CD4-positive, alpha-beta T cell (primary cell): Measurements from ENCODE around the gene GSG1L. TPM values are rescaled to one million over a fixed set of nuclear protein-coding genes. Genes with fewer than 3 reads are reported as not detected.
A peak's percentile ranks its signal among the peaks of the same experiment; 100 is the strongest.

ENCODE experiments used
- ATAC-seq: fragments of 200-7000 bp; cut with Tn5 transposase; one replicate; pipeline ENCODE4 v1.10.0; 2022; ENCODE audit warnings: mild to moderate bottlenecking; ENCODE audit not compliant: poor library complexity
- CTCF ChIA-PET: fragments of 350-600 bp; sonication (Branson Sonifier 250); formaldehyde crosslinking; loops from one replicate; lab custom pipeline; 2021; ENCODE audit warnings: antibody characterized with exemption, inconsistent platforms; lab: Charles Lee
- POLR2A ChIA-PET: fragments of 350-600 bp; sonication (Branson Sonifier 250); formaldehyde crosslinking; loops from one replicate; lab custom pipeline; 2021; ENCODE audit warnings: antibody characterized with exemption, inconsistent platforms; lab: Charles Lee
- DNase-seq, 14 experiments: peaks; one replicate each; pipeline ENCODE4 v3.0.0-alpha.2; 2013 to 2020; ENCODE audit warnings: mixed read lengths in 2 of 14
- H3K27ac ChIP-seq, 2 donors: one replicate each; pipeline versions ENCODE4 v1.5.1 to v1.7.0; 2013; ENCODE audit warnings: low read length in 2 of 2, low read depth in 1 of 2, mild to moderate bottlenecking in 1 of 2
- H3K27me3 ChIP-seq, 2 experiments: 1 replicate in 1 of 2; 2 replicates in 1 of 2; pipeline versions ENCODE4 v1.6.1 to v1.7.0; 2013; ENCODE audit warnings: low read length in 2 of 2, control low read depth in 1 of 2, mild to moderate bottlenecking in 1 of 2, moderate library complexity in 1 of 2; ENCODE audit not compliant: insufficient read depth in 2 of 2, control insufficient read depth in 1 of 2
- H3K36me3 ChIP-seq: one replicate; pipeline ENCODE4 v1.6.1; 2013; ENCODE audit warnings: low read length, control low read depth; ENCODE audit not compliant: insufficient read depth
- H3K4me1 ChIP-seq: one replicate; pipeline ENCODE4 v1.6.1; 2013; ENCODE audit warnings: low read length, control low read depth; ENCODE audit not compliant: insufficient read depth
- H3K4me3 ChIP-seq: one replicate; pipeline ENCODE4 v1.5.1; 2013; ENCODE audit warnings: mild to moderate bottlenecking, low read length, moderate library complexity
- H3K9me3 ChIP-seq, 2 experiments: 1 replicate in 1 of 2; 2 replicates in 1 of 2; pipeline versions ENCODE4 v1.6.1 to v1.7.0; 2013; ENCODE audit warnings: low read length in 2 of 2, mild to moderate bottlenecking in 2 of 2, control low read depth in 1 of 2, moderate library complexity in 1 of 2; ENCODE audit not compliant: control insufficient read depth in 1 of 2, insufficient read depth in 1 of 2
- H3K27ac Mint-ChIP-seq: one replicate; pipeline ENCODE4 v1.8.0; 2020; ENCODE audit warnings: mixed read lengths
- H3K27me3 Mint-ChIP-seq: one replicate; pipeline ENCODE4 v1.8.0; 2021; ENCODE audit warnings: mixed read lengths
- H3K36me3 Mint-ChIP-seq: one replicate; pipeline ENCODE4 v1.8.0; 2021; ENCODE audit warnings: low read depth, mixed read lengths
- H3K4me1 Mint-ChIP-seq: one replicate; pipeline ENCODE4 v1.8.0; 2021; ENCODE audit warnings: low read depth, mixed read lengths
- H3K4me3 Mint-ChIP-seq: one replicate; pipeline ENCODE4 v1.8.0; 2020; ENCODE audit warnings: mild to moderate bottlenecking, mixed read lengths
- H3K9me3 Mint-ChIP-seq: one replicate; pipeline ENCODE4 v1.8.0; 2020; ENCODE audit warnings: mixed read lengths
- intact Hi-C, 2 experiments: fragments of 100-400 bp; cut with DNase I in 1 of 2; cut with micrococcal nuclease in 1 of 2; formaldehyde crosslinking; loops; one replicate each; pipeline versions ENCODE4 v1.15.1 to v1.9.0; 2023 to 2025; cut with DNase I, micrococcal nuclease
- total RNA-seq, 174 experiments: library from RNA in 2 of 174; stranded (reverse) in 2 of 174; gene quantifications; one replicate each; pipeline ENCODE4 v1.2.3 and lab custom pipeline; 2021 to 2026
- TF ChIP-seq, protein P1 (sequence below): fragments of 200-600 bp; IDR thresholded peaks from one replicate; pipeline ENCODE4 v1.8.0; 2022; ENCODE audit warnings: antibody characterized with exemption, mild to moderate bottlenecking

Gene GSG1L
- total RNA-seq, 2 experiments from 2014 or later = not detected

DNA sequence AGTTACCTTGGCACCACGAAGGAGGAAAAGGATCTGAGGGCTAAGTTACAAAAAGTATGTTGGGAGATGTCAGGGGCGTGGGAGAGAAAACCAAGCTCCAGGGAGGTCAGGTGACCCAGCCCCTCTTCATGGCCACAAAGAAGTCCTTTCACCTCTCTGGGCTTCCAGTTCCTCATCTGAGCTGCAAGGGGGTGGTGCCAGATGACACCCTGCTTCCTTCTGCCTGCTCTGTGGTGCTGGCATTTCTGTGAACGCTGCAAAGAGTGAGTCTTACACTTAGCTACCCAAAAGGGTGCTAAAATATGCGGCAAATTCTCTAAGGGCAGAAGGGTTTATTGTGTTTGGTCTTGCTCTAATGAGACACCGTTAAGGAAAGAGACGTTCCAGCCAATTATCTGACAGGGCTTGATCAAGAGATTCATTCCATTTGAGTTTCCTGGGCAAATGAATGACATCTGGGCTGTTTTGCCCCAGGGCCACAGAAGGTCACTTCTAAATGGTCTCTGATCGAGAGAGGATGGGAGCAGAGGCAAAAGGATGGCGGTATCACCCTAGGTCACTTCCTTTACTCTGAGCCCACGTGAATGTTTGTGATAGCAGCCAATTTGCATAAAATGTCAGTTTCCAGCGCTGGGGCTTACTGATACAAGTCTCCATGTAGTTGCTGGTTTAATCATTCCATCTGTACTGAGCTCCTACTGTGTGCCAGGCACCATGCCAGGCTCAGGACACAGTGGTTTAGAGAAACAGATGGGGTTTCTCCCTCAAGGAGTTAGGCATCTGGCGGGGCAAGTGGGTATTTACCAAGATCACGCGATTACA is 303.3 kb downstream of the GSG1L start:
- H3K4me3 ChIP-seq = no peak overlapping the region
- H3K27me3 Mint-ChIP-seq = no peaks in the 10 kb centered on the region
- ChIA-PET POLR2A (no interaction called here), CTCF (no interaction called here)
- no peak overlapping the region for H3K27ac Mint-ChIP-seq
- H3K27me3 ChIP-seq = no peaks in the 10 kb centered on the region
- TF ChIP-seq, protein P1, sequence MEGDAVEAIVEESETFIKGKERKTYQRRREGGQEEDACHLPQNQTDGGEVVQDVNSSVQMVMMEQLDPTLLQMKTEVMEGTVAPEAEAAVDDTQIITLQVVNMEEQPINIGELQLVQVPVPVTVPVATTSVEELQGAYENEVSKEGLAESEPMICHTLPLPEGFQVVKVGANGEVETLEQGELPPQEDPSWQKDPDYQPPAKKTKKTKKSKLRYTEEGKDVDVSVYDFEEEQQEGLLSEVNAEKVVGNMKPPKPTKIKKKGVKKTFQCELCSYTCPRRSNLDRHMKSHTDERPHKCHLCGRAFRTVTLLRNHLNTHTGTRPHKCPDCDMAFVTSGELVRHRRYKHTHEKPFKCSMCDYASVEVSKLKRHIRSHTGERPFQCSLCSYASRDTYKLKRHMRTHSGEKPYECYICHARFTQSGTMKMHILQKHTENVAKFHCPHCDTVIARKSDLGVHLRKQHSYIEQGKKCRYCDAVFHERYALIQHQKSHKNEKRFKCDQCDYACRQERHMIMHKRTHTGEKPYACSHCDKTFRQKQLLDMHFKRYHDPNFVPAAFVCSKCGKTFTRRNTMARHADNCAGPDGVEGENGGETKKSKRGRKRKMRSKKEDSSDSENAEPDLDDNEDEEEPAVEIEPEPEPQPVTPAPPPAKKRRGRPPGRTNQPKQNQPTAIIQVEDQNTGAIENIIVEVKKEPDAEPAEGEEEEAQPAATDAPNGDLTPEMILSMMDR = no peak
- no peaks in the 10 kb centered on the region for H3K9me3 ChIP-seq
- peaks cover 16% of the 10 kb centered on the region for H3K36me3 ChIP-seq
- H3K36me3 Mint-ChIP-seq = peaks cover 78% of the 10 kb centered on the region
- H3K4me1 Mint-ChIP-seq = no peaks in the 10 kb centered on the region
- no peaks in the 10 kb centered on the region for H3K9me3 Mint-ChIP-seq
- ATAC-seq (no peak), DNase-seq (peak in 1 of 14 experiments; percentile 7)
- intact Hi-C loops = no loop called here
- no peak overlapping the region for H3K4me3 Mint-ChIP-seq
- H3K27ac ChIP-seq = no peak overlapping the region
- H3K4me1 ChIP-seq = no peaks in the 10 kb centered on the region

DNA sequence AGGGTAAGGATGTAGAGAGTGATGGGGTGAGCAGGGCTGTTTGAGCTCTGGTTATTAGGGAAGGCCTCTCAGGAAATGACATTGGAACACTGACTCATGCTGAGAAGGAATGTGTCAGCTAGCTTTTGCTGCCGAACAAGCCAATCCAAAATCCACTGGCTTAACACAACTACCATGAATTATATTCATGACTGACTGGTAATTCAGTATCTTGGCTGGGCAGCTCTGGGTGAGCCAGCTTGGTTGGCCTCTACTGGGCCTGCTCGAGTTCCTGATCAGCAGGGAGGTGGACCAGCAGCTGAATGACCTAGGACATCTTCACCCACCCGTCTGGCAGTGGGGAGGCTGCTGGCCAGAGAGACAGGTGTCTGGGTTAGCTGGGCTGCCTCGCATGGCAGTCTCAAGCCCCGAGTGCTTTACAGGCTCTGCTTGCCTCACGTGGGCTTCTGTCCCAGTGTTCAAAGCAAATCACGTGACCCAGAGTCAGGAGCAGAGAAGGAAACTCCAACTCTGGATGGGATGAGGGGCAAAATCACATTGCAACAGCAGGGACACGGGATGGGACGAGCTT is 304.1 kb downstream of the GSG1L start:
- Histone ChIP-seq H3K36me3 (peaks cover 16% of the 10 kb centered on the region), H3K27ac (no peak overlapping the region)
- POLR2A ChIA-PET = no interaction called here

DNA sequence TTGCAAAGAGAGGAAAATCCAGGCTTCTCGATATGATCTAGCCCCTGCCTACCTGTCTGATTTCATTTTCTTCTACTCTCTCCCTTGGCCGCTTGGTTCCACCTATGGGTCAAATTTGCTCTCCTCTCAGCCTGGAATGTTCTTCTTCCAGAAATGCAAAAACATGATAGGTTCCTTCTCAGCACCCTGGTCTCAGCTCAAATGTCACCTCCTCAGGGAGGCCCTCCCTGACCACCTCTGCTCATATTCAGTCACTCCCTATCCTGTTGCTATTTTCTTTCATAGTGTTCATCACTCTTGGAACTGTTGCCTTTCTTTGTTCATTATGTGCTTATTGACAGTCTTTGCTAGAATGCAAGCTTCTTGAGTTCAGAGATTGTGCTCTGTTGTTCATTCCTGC is 305.0 kb downstream of the GSG1L start:
- no peak for DNase-seq
- no peaks in the 10 kb centered on the region for H3K9me3 Mint-ChIP-seq
- ATAC-seq = no peak
- Histone ChIP-seq H3K4me3 (no peak overlapping the region), H3K27me3 (no peaks in the 10 kb centered on the region), H3K27ac (no peak overlapping the region), H3K9me3 (no peaks in the 10 kb centered on the region), H3K4me1 (no peaks in the 10 kb centered on the region), H3K36me3 (peaks cover 13% of the 10 kb centered on the region)
- no peaks in the 10 kb centered on the region for H3K27me3 Mint-ChIP-seq
- no peaks in the 10 kb centered on the region for H3K4me1 Mint-ChIP-seq
- no peak overlapping the region for H3K27ac Mint-ChIP-seq
- TF ChIP-seq, protein P1 = no peak
- CTCF ChIA-PET = no interaction called here
- POLR2A ChIA-PET = no interaction called here
- intact Hi-C loops = no loop called here
- no peak overlapping the region for H3K4me3 Mint-ChIP-seq
- peaks cover 71% of the 10 kb centered on the region for H3K36me3 Mint-ChIP-seq

More for the DNA sequence above, 304.1 kb downstream of the GSG1L start:
- DNase-seq (no peak), ATAC-seq (no peak)
- no peaks in the 10 kb centered on the region for H3K4me1 Mint-ChIP-seq
- intact Hi-C loops = no loop called here
- H3K4me3 Mint-ChIP-seq = no peak overlapping the region
- no peaks in the 10 kb centered on the region for H3K9me3 ChIP-seq
- H3K27me3 ChIP-seq = no peaks in the 10 kb centered on the region
- peaks cover 80% of the 10 kb centered on the region for H3K36me3 Mint-ChIP-seq
- TF ChIP-seq, protein P1 = no peak
- no peaks in the 10 kb centered on the region for H3K9me3 Mint-ChIP-seq
- CTCF ChIA-PET = no interaction called here
- no peak overlapping the region for H3K27ac Mint-ChIP-seq
- H3K4me1 ChIP-seq = no peaks in the 10 kb centered on the region
- no peaks in the 10 kb centered on the region for H3K27me3 Mint-ChIP-seq
- no peak overlapping the region for H3K4me3 ChIP-seq
